Thoracic aorta (tissue), 2 donors: ENCODE results near the gene PRC1. TPM values are rescaled to one million over a fixed set of nuclear protein-coding genes. Genes with fewer than 3 reads are reported as not detected.

Experiments
- ATAC-seq: fragments of 150-250 bp; one replicate; pipeline ENCODE4 v1.8.0; 2017; ENCODE audit warnings: low read depth; ENCODE audit not compliant: insufficient number of reproducible peaks, low FRiP score
- DNase-seq: peaks from one replicate; pipeline ENCODE4 v3.0.0-alpha.2; 2020; ENCODE audit warnings: low spot score
- H3K27ac ChIP-seq, 2 donors: fragments of 200-600 bp; sonication (generic); 1 replicate in 1 of 2; 2 replicates in 1 of 2; pipeline ENCODE4 v1.5.1; 2016; ENCODE audit warnings: mild to moderate bottlenecking in 2 of 2, moderate library complexity in 2 of 2
- H3K27me3 ChIP-seq: fragments of 200-600 bp; sonication (generic); replicated peaks from 2 replicates; pipeline ENCODE4 v1.6.0; 2016; ENCODE audit warnings: mild to moderate bottlenecking; ENCODE audit not compliant: insufficient read depth
- H3K36me3 ChIP-seq: fragments of 200-600 bp; sonication (generic); one replicate; pipeline ENCODE4 v1.5.1; 2016
- H3K4me1 ChIP-seq, 2 donors: fragments of 200-600 bp; sonication (generic); 1 replicate in 1 of 2; 2 replicates in 1 of 2; pipeline versions ENCODE4 v1.5.1 to v1.6.0; 2016; ENCODE audit warnings: low read depth in 2 of 2, mild to moderate bottlenecking in 1 of 2; ENCODE audit not compliant: control insufficient read depth in 1 of 2
- H3K4me3 ChIP-seq: fragments of 200-600 bp; sonication (generic); 2 replicates; pipeline ENCODE4 v1.5.1; 2016; ENCODE audit warnings: mild to moderate bottlenecking
- H3K9me3 ChIP-seq: fragments of 200-600 bp; sonication (generic); 2 replicates; pipeline ENCODE4 v1.5.1; 2016
- total RNA-seq, 2 donors: library from RNA; depleted of rRNA; stranded (reverse); fragments of >200 nt; gene quantifications; one replicate each; pipeline versions ENCODE4 v1.1.0 to v1.2.3, GENCODE V29; 2016
- TF ChIP-seq, protein P1 (sequence below): fragments of 200-600 bp; sonication (generic); IDR thresholded peaks from one replicate; pipeline ENCODE4 v1.5.1; 2019; ENCODE audit warnings: antibody characterized with exemption

The PRC1 gene
- total RNA-seq, 2 donors from 2014 or later: 5.1 to 20.5 TPM

DNA sequence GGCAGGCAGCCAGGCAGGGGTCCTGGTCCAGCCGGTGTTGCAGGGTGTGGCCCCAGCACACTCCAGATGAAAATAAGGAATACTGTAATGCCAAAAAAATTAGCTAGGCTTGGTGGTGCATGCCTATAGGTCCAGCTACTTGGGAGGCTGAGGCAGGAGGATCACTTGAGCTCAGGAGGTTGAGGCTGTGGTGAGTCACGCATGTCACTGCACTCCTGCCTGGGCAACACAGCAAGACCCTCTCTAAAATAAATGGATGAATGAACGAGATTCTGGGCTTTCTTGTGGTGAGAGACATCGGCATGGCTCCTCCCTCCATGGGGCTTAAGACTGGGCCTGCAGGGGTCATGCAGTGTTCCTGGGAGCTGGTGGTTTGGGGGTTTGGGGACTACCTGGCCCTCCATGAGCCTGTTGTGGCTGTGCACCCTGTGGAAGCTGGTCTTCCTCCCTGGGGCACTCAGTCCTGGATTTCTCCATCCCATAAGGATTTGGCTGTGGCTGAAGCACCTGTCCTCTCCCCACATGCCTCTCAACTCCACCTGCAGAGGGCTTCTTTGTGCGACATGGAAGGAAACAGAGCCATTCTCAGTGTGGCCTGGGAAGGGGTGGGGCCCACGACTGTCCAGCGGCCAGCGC lies 47.3 kb downstream of the PRC1 start:
- Histone ChIP-seq H3K27ac (no peak overlapping the region), H3K27me3 (no peaks in the 10 kb centered on the region), H3K9me3 (no peaks in the 10 kb centered on the region), H3K4me3 (no peak overlapping the region), H3K4me1 (no peaks in the 10 kb centered on the region), H3K36me3 (peaks cover 80% of the 10 kb centered on the region)
- DNase-seq (no peak), ATAC-seq (no peak)
- TF ChIP-seq, protein P1, sequence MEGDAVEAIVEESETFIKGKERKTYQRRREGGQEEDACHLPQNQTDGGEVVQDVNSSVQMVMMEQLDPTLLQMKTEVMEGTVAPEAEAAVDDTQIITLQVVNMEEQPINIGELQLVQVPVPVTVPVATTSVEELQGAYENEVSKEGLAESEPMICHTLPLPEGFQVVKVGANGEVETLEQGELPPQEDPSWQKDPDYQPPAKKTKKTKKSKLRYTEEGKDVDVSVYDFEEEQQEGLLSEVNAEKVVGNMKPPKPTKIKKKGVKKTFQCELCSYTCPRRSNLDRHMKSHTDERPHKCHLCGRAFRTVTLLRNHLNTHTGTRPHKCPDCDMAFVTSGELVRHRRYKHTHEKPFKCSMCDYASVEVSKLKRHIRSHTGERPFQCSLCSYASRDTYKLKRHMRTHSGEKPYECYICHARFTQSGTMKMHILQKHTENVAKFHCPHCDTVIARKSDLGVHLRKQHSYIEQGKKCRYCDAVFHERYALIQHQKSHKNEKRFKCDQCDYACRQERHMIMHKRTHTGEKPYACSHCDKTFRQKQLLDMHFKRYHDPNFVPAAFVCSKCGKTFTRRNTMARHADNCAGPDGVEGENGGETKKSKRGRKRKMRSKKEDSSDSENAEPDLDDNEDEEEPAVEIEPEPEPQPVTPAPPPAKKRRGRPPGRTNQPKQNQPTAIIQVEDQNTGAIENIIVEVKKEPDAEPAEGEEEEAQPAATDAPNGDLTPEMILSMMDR: no peak

DNA sequence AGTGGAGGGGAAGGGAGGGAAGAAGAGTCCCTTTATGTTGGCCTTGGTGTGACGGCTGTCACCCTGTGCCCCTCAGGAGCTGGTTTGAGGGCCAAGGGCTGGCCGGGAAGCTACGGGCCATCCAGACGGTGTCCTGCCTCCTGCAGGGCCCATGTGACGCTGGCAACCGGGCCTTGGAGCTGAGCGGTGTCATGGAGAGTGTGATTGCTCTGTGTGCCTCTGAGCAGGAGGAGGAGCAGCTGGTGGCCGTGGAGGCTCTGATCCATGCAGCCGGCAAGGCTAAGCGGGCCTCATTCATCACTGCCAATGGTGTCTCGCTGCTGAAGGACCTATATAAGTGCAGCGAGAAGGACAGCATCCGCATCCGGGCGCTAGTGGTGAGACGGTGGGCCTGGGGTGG lies 47.8 kb downstream of the PRC1 start:
- ATAC-seq (no peak), DNase-seq (no peak)
- Histone ChIP-seq H3K9me3 (no peaks in the 10 kb centered on the region), H3K27me3 (no peaks in the 10 kb centered on the region), H3K36me3 (peaks cover 79% of the 10 kb centered on the region), H3K27ac (no peak overlapping the region), H3K4me1 (no peaks in the 10 kb centered on the region), H3K4me3 (no peak overlapping the region)
- TF ChIP-seq, protein P1: no peak

DNA sequence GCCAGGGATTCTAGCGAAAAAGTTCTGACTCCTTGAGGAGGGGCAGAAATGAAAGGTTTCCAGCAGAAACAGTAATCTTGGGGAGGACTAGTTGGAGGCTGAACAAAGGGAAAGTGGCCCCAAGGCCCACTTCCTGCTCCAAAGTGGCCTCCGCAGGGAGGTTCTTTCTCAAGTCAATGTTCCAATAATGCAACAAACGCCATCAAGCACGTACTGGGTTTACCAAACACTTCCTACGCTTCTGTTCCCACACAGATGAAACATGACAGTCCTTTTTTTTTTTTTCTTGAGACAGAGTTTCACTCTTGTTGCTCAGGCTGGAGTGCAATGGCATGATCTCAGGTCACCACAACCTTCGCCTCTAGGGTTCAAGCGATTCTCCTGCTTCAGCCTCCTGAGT lies 49.2 kb downstream of the PRC1 start:
- Histone ChIP-seq H3K4me1 (no peaks in the 10 kb centered on the region), H3K9me3 (no peaks in the 10 kb centered on the region), H3K27ac (no peak overlapping the region), H3K27me3 (no peaks in the 10 kb centered on the region), H3K4me3 (no peak overlapping the region), H3K36me3 (peaks cover 80% of the 10 kb centered on the region)
- ATAC-seq: no peak
- TF ChIP-seq, protein P1: no peak
- no peak for DNase-seq

GRCh38 chr15:90942354-90943120 lies 51.8 kb downstream of the PRC1 start:
- TF ChIP-seq, protein P1: no peak
- DNase-seq (no peak), ATAC-seq (no peak)
- no peak overlapping the region for H3K4me3 ChIP-seq
- no peaks in the 10 kb centered on the region for H3K9me3 ChIP-seq
- no peaks in the 10 kb centered on the region for H3K4me1 ChIP-seq
- peaks cover 70% of the 10 kb centered on the region for H3K36me3 ChIP-seq
- H3K27me3 ChIP-seq: no peaks in the 10 kb centered on the region
- no peak overlapping the region for H3K27ac ChIP-seq

GRCh38 chr15:90941038-90941437 lies 53.3 kb downstream of the PRC1 start:
- TF ChIP-seq, protein P1: no peak
- no peak overlapping the region for H3K27ac ChIP-seq
- peaks cover 63% of the 10 kb centered on the region for H3K36me3 ChIP-seq
- no peaks in the 10 kb centered on the region for H3K9me3 ChIP-seq
- no peak overlapping the region for H3K4me3 ChIP-seq
- H3K4me1 ChIP-seq: peaks cover 4 to 9% of the 10 kb centered on the region in 2 donors
- no peak for DNase-seq
- no peaks in the 10 kb centered on the region for H3K27me3 ChIP-seq
- no peak for ATAC-seq
